Esophagus squamous epithelium (tissue), 4 donors: ENCODE measurements around the gene SPOCK1.

Source experiments
- POLR2A ChIP-seq, 4 donors: fragments of 450-650 bp; IDR thresholded peaks; one replicate each; pipeline ENCODE4 v1.6.1; 2017; ENCODE audit warnings: antibody characterized with exemption in 4 of 4, mild to moderate bottlenecking in 4 of 4, moderate library complexity in 3 of 4
- TF ChIP-seq, protein P1 (sequence below), 6 experiments: fragments of 450-650 bp in 4 of 6; fragments of 200-600 bp in 2 of 6; sonication (generic) in 2 of 6; IDR thresholded peaks; one replicate each; pipeline ENCODE4 v1.5.1; 2016 to 2019; ENCODE audit warnings: antibody characterized with exemption in 6 of 6, mild to moderate bottlenecking in 4 of 6, moderate library complexity in 4 of 6

- TF ChIP-seq, protein P1, sequence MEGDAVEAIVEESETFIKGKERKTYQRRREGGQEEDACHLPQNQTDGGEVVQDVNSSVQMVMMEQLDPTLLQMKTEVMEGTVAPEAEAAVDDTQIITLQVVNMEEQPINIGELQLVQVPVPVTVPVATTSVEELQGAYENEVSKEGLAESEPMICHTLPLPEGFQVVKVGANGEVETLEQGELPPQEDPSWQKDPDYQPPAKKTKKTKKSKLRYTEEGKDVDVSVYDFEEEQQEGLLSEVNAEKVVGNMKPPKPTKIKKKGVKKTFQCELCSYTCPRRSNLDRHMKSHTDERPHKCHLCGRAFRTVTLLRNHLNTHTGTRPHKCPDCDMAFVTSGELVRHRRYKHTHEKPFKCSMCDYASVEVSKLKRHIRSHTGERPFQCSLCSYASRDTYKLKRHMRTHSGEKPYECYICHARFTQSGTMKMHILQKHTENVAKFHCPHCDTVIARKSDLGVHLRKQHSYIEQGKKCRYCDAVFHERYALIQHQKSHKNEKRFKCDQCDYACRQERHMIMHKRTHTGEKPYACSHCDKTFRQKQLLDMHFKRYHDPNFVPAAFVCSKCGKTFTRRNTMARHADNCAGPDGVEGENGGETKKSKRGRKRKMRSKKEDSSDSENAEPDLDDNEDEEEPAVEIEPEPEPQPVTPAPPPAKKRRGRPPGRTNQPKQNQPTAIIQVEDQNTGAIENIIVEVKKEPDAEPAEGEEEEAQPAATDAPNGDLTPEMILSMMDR (IDR thresholded peaks at IDR 0.05): no peak
- no peak for TF ChIP-seq POLR2A (IDR thresholded peaks at IDR 0.05)
Observed at GRCh38 chr5:137205231-137206027, 293.7 kb downstream of the SPOCK1 start.
